GM21528 (cell line): Measurements from ENCODE around the gene ZNF804B.

Experiments
- ATAC-seq: cut with Tn5 transposase; IDR thresholded peaks from one replicate; pipeline ENCODE4 v1.9.1; 2021; ENCODE audit warnings: mild to moderate bottlenecking, moderate library complexity; ENCODE audit not compliant: unreplicated experiment, low FRiP score

ZNF804B gene

DNA sequence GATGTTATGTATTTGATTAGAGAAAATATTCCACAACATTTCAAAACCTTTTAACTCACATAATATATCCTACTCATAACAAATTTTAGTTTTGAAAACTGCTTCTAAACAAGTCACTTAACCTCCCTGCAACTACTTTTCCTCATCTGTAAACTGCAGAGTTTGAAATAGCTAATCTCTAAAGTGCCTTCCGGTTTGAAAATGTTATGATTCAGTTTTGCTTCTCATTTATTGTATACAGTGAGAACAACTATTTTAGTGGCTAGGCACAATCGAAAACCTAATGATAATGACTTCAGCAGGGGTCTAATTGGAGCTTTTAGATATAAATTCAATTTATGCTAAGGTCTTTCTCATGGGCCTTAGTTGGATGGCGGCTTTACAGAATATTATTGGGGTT, 66.7 kb downstream of the ZNF804B start:
- ATAC-seq, result no peak

DNA sequence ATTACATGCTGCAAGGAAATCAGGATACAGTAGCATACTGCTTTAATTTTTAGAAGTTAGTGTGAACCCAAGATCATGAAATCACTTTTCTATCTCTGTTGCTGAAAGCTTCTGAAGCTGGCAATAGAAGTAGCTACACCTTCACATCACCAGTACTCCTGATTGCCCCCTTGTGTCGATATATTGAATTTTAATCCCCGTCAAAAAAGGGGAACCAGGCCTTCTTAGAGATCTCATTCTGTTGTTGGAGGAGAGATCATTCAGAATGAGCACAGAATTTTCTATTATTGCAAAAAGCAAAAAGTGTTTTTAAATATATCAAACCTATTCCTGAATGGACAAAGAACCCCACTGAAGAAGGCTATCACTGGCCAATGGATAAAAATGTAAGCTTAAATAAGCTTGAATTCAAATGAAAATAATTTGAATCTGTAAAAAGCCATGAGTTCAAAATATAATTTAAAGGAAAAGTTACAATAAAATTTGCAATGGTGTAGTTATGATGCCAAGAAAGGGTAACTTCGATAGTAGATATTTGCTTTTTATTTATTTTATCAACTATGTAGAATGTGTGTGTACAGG, 75.7 kb downstream of the ZNF804B start:
- no peak for ATAC-seq

DNA sequence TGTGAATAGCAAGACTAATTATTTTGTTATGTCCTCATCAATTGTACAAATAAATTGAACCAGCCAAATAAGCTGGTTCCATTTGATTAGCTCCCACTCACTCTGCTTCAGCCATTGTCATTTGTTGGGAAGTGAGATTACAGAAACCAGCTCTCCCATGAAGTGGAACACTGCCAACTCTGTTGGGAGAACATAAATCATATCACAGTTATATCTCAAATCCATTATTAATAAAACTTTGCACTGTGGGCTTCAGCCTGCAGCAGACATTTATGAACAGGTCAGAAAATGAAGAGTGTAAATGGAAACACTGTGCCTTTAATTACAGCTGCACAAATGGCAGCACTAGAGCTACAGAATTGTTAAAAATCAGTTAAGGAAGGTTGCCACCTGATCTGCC, 82.7 kb downstream of the ZNF804B start:
- ATAC-seq, result no peak

DNA sequence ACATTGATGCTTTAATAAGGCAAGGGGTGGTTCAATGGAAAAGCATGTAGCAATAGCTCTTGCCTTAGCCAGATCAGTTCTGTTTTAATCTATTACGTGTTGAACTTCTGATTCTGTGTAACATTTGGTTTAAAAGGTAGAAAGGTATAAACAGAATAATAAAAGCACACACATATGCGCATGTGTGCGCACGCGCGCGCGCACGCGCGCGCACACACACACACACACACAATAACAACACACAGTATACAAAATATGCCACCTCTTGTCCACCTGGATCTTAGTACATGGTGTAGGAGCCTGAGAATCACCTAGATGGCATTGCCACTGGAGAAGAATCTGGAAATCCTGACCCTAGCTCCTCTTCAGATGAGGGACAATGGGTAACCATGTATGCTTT, 85.6 kb downstream of the ZNF804B start:
- ATAC-seq, result no peak

DNA sequence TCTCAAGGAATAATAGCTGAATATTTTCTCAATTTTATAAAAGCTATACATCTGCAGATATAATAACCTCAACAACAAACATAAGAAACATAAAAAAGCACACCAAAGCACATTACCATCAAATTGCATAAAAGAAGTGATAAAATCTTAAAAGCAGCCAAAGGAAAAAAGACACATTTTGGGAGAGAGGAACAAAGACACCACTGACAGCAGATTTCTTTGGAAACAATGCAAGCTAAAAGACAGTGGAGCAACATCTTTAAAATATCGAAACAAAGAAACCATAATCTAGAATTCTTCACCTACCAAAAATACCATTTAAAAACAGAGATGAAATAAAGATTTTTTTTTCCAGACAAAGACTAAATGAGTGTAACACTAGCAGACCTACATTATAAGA, 91.7 kb downstream of the ZNF804B start:
- no peak for ATAC-seq

DNA sequence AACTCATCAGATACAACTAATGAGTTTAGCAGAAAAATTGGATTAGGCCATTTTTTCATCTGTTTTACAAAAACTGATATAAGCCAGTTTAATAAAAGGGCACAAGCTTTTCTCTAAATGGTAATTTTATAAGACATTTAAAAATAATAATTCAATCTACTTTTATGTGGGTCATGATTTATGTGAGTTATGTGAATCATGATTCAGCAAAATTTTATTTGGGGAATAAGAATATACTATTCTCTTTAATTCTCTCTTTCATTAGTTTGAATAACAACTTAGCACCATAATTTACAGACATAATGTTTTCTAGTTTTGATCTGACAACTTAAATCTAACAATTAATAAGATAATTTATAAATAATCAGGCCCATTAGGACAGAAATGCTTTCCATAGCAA, 99.8 kb downstream of the ZNF804B start:
- no peak for ATAC-seq

DNA sequence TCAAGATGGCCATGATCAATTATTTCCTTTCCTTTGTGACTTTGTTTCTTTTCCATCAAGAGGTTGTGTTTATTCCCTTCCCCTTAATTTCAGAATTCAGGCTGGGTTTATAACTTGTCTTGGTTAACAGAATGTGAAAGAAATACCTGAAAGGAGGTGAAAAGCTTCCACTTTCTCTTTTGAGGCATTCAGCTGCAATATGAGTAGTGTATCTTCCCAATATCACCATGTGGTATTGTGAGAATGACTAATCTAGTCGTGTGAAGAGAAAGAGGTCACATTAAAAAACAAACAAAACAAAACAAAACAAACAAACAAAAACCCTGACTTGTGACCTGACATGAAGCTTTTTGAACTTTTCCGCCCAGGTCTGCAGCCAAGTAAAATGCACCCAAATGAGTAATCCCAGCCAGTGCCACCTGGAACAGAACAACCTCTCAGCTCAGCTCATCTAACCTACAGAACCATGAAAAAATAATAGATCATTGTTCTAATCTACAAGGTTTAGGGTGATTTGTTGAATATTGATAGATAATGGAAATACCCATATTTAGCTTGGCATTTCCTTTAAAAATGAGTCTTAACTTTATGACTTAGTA, 106.9 kb downstream of the ZNF804B start:
- ATAC-seq, result no peak

DNA sequence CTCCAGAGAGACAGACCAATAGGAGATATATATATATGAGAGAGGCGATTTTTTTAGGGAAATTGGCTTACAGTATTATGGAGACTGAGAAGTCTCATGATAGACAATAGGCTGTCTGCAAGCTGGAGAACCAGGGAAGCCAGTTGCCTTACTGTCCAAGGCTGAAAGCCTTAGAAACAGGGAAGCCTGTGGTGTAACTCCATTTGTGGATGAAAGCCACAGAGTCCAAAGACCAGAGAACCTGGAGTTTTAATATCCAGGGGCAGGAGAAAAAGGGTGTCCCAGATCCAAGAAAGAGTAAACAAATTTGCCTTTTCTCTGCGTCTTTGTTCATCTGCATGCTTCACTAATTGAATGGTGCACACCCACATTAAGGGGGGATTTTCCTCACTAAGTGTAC, 107.7 kb downstream of the ZNF804B start:
- no peak for ATAC-seq

DNA sequence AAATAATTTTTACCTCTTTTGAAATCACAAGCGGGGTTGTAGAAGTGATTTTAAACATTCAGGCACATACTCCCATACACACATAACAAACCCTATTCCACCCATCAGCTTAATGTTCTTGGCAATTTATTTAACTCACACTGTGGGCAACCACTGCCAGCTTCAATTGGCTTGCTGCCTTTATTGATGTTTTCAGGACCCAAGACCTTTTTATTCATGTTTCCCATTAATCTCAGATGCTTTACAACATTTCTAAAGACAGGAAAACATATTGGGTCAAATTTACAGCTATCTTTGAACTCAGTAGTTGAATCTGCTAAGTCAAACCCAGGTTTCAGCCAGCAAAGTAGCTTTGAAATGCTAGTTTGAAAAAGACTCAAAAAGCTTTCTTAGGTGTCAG, 109.0 kb downstream of the ZNF804B start:
- no peak for ATAC-seq

DNA sequence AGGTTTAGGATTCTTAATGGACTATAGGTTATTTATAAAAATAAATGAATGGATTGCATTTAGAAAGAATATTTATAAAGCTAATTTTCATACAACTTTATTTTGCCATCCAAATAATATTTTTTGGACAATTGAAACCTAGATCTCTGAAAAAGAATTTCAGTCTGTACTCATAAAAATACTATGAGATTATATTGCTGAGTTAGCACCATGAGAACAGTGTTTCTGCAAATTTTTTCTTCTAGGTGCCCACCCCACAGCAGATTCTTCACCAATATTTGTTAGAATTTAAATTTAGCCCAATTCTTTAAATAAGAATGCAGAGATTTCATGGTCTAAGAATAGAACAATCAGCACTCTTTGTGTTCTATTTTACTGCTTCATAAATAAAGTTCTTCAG, 121.6 kb downstream of the ZNF804B start:
- ATAC-seq, result no peak

DNA sequence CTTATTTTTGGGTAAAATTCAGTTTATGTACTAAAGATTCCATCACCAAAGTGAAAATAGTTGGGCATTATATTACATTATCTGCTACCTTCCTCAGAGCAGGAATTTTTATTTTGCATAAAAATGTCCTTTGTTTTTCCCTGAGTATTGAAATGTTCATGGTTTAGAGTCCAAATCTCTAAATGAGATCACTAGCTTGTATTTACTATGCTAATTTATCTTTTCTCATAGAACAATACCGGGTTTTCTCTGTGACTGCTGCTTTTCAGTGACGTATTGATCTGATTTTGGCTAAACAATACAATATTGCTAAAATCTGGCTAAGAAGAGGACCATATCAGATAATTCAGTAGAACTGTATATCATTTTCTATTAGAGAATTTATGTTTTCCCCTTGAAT, 125.6 kb downstream of the ZNF804B start:
- ATAC-seq, result no peak

DNA sequence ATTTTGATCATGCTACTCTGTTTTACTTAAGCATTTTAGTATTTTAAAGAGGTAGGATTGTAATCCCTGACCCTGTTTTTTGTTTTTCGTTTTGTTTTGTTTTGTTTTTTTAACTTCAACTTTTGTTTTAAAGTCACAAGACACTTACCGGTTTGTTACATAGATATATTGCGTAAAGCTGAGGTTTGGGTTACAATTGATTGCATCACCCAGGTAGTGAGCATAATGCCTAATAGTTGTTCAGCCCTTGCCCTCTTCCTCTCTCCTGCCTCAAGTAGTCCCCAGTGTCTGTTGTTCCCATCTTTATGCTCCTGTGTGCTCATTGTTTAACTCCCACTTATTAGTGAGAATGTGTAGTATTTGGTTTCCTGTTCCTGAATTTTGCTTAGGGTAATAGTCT, 129.2 kb downstream of the ZNF804B start:
- ATAC-seq, result no peak

DNA sequence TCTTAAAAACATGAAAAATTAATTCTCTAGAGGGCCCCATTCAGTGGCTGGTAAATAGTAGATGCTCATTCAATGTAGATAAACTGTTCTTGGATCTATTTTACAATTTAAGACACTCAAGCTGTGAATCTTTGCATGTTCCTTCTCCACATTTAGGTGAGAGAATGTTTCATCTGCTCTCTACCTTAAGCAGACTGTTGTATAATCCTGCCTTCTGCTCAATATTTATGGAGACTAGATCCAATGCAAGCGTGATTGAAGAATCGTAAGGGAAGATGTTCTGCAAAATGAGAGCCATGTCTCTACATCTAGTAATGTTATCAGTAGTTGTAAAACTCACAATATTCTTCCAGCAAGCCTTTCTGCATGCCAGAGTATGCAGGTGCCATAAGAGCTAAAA, 151.0 kb downstream of the ZNF804B start:
- ATAC-seq, result no peak

DNA sequence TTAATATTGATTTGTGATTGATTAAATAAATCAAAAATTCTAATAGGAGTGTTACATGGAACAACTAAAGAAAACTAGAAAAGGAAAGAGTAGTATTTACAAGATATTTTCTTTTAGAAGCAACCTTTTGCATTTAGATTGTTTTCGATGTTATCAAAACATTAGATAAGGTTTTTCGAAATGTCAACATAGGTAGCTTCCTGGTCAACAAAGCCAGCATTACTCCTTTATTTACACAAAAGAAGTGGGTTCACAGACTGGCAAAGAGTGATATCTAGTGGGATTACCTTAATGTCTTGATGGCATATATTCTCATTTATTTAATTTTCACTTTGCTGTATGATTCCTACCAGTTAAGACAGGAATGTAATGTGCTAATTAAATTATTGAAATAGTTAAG, 153.4 kb downstream of the ZNF804B start:
- ATAC-seq, result no peak

DNA sequence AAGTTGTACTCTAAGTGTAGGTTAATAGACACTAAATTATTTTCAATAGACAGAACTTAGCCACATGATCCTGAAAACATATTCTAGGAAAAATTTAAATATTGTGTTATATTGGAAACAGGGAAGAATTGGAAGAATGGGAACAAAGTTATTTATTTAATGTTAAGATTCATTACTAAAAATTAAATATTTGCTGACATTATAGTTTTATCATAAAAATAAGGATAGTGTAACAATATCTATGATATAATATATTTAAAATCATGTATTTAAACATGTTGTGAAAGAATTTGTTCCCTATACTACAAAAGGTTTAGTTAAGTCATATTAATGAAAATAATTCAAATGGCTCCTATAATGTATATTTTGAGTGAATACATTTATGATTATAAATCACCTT, 156.1 kb downstream of the ZNF804B start:
- ATAC-seq, result no peak

DNA sequence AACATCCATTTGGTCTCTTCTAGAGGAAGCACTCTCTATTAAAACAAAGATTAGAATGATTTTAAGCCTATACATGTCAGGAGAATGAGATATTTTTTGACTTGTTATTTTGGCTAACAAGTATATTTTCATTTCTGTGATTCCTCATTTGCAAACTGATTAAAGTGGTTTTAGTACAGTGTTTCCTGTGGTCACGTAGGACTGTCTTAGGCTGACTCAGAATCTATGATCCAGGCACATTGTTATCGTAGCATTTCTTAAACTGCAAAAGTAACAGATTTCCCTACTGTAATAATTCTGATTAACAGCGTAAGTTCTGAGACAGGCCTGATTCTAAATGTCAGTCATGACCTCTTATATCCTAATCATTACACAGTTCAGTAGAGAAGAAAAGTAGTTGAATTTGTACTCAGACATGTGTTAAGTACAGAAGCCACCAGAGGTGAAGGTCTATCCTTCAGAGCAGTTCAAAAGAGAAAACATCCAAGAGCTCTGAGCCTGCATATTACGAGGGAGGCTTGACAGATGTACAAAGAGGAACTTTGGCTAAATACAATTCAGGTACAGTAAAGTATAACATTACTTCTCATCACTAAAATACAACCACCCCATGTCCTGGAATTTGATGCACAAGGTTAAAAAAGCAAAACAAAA, 160.1 kb downstream of the ZNF804B start:
- no peak for ATAC-seq

DNA sequence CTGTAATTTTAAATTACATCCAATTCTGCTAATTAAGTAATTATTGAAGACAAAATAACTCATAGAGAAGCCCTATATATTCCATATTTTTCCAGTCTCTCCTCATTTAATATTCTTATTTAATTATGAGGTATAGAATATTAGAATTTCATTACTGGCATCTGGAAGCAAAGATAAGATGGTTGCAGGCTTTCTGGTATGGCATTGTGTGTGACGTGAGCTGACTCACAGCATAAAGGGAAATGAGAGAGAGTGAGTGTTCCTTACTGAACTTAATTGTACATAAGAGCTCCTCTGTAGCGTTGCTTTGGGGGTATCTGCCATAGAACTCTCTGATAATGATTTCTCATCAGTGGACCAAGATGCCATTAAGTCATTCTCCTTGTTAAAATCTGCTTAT, 163.4 kb downstream of the ZNF804B start:
- ATAC-seq, result no peak

DNA sequence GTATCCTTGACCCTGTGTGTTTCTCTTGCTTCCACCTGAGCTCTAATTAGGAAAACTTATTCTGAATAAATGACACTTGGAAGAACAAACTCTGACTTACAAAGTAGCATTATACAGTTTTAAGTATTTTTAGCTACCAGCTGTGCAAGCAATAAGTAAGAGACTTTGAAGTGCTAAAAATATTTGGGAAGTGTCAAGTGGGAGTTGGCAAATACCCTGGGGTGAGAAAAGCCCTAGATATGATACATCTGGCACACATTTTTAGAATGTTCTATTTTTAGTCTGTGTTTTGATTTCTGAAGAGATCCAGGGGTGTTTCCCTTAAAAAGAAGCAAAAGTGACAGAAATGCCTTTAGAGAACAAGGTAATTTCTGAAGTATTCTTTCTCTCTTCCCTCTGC, 168.8 kb downstream of the ZNF804B start:
- ATAC-seq, result no peak

DNA sequence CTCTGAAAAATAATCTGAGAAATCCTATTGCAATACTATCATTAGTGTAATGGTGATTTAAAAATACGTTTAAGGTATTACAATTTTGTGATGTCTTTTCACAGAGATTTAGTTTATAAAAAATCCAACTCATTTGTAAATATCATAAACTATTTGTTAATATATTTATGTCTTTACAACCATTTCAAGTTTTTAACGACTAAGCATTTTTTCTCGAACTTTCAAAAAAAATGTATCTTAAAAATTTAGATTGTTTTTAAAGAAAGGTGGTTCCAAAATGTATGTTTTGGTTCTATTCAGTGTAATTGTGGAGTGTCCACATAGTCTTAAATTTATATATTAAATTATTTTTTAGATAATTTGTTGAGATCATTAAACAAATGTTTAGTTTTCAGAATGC, 170.2 kb downstream of the ZNF804B start:
- no peak for ATAC-seq

DNA sequence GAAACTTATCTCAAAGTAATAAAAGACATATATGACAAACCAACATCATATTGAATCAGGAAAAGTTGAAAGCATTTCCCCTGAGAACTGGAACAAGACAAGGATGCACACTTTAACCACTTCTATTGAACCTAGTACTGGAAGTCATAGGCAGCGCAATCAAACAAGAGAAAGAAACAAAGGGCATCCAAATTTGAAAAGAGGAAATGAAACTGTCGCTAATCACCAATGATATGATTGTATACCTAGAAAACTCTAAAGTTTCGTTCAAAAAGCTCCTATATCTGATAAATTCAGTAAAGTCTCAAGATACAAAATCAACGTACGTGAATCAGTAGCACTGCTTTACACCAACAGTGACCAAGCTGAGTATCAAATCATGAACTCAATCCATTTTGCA, 173.8 kb downstream of the ZNF804B start:
- no peak for ATAC-seq

DNA sequence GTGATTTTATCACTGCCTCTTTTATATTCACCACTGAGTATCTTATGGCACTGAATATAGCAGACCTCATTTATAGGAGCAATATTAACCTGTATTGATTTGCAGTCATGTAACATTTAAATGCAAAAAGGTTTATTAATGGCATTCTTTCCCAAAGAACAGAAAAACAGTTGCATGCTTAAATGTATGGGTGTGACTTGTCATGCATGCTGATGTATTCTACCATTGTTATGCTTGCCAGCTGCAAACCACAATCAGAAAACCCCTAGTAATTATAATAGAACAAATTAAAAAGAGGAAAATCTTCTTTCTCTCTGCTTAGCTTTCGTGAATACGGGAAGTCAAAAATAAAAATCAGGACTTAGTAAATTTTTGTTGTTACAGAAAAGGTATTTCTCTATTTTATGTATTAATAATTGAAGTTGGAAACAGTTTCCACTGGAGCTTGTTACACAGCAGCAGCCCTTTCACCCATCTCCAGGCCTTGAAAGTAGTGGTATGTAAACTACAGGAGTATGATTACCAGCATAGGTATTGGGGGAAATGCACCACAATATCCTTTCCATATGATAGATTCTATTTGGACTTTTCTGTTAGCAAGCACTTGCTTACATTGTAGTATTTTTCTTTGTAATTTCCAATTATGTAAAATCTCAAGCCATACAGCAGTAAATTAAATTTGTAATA, 183.5 kb downstream of the ZNF804B start:
- no peak for ATAC-seq

DNA sequence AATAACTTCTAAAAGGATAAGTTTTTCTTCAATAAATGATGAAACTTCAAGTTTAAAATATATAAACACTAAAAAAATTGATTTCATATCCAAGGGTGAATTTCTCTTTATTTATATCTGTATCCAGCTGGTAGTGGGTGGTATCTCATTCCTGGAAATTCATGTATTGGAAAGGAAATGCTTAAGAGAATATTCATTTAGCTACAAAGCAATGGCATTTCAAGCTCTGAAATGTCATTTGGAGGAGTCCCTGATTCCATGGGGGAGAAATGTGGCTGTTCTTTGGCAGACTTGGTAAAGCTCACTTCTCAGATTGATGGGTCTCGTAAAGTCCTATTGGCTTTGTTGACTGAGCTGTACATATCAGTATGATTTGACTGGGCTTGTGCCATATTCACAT, 192.3 kb downstream of the ZNF804B start:
- no peak for ATAC-seq
